Endodermal cell (in vitro differentiated cells): Measurements from ENCODE around the gene RAB20. TPM values are rescaled to one million over a fixed set of nuclear protein-coding genes. Genes with fewer than 3 reads are reported as not detected.

ENCODE experiments used
- DNase-seq: peaks from one replicate; pipeline ENCODE4 v3.0.0-alpha.2; 2017
- H3K27ac ChIP-seq: 2 replicates; pipeline ENCODE4 v1.5.1; 2013; ENCODE audit warnings: mild to moderate bottlenecking, low read depth, low read length, moderate library complexity
- H3K27me3 ChIP-seq: 2 replicates; pipeline ENCODE4 v1.6.1; 2013; ENCODE audit warnings: mild to moderate bottlenecking, low read length, moderate library complexity; ENCODE audit not compliant: insufficient read depth, control insufficient read depth, poor library complexity, severe bottlenecking
- H3K36me3 ChIP-seq: 2 replicates; pipeline ENCODE4 v1.7.0; 2013; ENCODE audit warnings: mild to moderate bottlenecking, low read length, moderate library complexity; ENCODE audit not compliant: control insufficient read depth, insufficient read depth
- H3K4me1 ChIP-seq: one replicate; pipeline ENCODE4 v1.7.0; 2013; ENCODE audit warnings: low read length; ENCODE audit not compliant: control insufficient read depth, insufficient read depth
- H3K4me3 ChIP-seq: 2 replicates; pipeline ENCODE4 v1.5.1; 2013; ENCODE audit warnings: mild to moderate bottlenecking, low read length, moderate library complexity
- H3K9ac ChIP-seq: 2 replicates; pipeline ENCODE4 v1.6.1; 2013; ENCODE audit warnings: mild to moderate bottlenecking, low read length, moderate library complexity; ENCODE audit not compliant: poor library complexity, severe bottlenecking; ENCODE audit errors: extremely low read depth
- H3K9me3 ChIP-seq: 2 replicates; pipeline ENCODE4 v1.6.1; 2013; ENCODE audit warnings: mild to moderate bottlenecking, low read length, moderate library complexity; ENCODE audit not compliant: control insufficient read depth
- H3K27ac Mint-ChIP-seq: 2 replicates; pipeline ENCODE4 v1.8.0; 2020; ENCODE audit warnings: mixed read lengths
- H3K27me3 Mint-ChIP-seq: 2 replicates; pipeline ENCODE4 v1.8.0; 2021; ENCODE audit warnings: mild to moderate bottlenecking, mixed read lengths; ENCODE audit not compliant: insufficient read depth
- H3K36me3 Mint-ChIP-seq: 2 replicates; pipeline ENCODE4 v1.8.0; 2020; ENCODE audit warnings: low read depth, mixed read lengths
- H3K4me1 Mint-ChIP-seq: 2 replicates; pipeline ENCODE4 v1.8.0; 2020; ENCODE audit warnings: mixed read lengths
- H3K4me3 Mint-ChIP-seq: 2 replicates; pipeline ENCODE4 v1.8.0; 2020; ENCODE audit warnings: mild to moderate bottlenecking, moderate library complexity, mixed read lengths
- H3K9me3 Mint-ChIP-seq: 2 replicates; pipeline ENCODE4 v1.8.0; 2020; ENCODE audit warnings: mild to moderate bottlenecking, mixed read lengths
- WGBS, 2 experiments: methylation state at CpG; one replicate each; pipeline versions ENCODE4 v1.1.5 to v1.1.7; 2013; ENCODE audit warnings: missing lambda C conversion rate in 2 of 2, mixed read lengths in 1 of 2; ENCODE audit not compliant: insufficient coverage in 1 of 2, insufficient read length in 1 of 2; 5-methylcytosine and 5-hydroxymethylcytosine counted together
- total RNA-seq, 2 donors: library from RNA; stranded (reverse); fragmentation: NEBNext Ultra II Directional in 1 of 2; extraction: Animal tissue kit (Norgen Biotek cat#: 25700) in 1 of 2; gene quantifications; 2 replicates in 1 of 2; 3 replicates in 1 of 2; pipeline ENCODE4 v1.2.1, GENCODE V29; 2021
- TF ChIP-seq, protein P1 (sequence below): fragments of 200-600 bp; sonication (generic); conservative IDR thresholded peaks from 2 replicates; pipeline ENCODE4 v1.5.0; 2021; ENCODE audit warnings: antibody characterized with exemption, mild to moderate bottlenecking

Gene RAB20
- total RNA-seq, 2 donors from 2014 or later: 12.6 to 14.2 TPM

DNA sequence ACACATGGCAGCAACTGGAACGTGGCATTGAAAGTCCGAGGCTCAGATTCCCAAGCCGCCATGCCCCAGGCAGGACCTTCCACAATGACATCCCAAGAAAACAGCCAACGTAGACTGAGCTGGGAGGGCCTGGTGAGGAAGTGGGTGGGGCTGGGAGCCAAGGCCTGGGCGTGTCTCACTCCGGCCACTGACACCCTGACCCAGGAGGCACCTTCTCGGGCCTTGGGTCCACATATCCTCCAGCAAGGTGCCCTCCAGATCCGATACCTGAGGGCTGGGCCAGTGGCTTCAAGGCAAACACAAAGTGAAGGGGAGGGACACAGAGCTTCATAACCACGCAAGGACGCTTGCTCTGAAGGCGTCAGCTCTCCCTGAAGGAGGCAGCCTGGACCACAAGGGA is 43.0 kb downstream of the RAB20 start:
- TF ChIP-seq, protein P1, sequence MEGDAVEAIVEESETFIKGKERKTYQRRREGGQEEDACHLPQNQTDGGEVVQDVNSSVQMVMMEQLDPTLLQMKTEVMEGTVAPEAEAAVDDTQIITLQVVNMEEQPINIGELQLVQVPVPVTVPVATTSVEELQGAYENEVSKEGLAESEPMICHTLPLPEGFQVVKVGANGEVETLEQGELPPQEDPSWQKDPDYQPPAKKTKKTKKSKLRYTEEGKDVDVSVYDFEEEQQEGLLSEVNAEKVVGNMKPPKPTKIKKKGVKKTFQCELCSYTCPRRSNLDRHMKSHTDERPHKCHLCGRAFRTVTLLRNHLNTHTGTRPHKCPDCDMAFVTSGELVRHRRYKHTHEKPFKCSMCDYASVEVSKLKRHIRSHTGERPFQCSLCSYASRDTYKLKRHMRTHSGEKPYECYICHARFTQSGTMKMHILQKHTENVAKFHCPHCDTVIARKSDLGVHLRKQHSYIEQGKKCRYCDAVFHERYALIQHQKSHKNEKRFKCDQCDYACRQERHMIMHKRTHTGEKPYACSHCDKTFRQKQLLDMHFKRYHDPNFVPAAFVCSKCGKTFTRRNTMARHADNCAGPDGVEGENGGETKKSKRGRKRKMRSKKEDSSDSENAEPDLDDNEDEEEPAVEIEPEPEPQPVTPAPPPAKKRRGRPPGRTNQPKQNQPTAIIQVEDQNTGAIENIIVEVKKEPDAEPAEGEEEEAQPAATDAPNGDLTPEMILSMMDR: no peak
- Histone ChIP-seq H3K27me3 (no peaks in the 10 kb centered on the region), H3K4me1 (no peaks in the 10 kb centered on the region), H3K9ac (no peak overlapping the region), H3K9me3 (no peaks in the 10 kb centered on the region), H3K36me3 (peaks cover 27% of the 10 kb centered on the region), H3K27ac (no peak overlapping the region), H3K4me3 (no peak overlapping the region)
- Mint-ChIP-seq H3K27ac (peak overlapping the region; percentile 26), H3K4me1 (no peaks in the 10 kb centered on the region), H3K9me3 (no peaks in the 10 kb centered on the region), H3K36me3 (peaks cover 29% of the 10 kb centered on the region), H3K27me3 (no peaks in the 10 kb centered on the region), H3K4me3 (no peak overlapping the region)
- 91 to 100% methylated on average over 3 to 11 of the region's 11 CpGs for WGBS, 2 experiments
- no peak for DNase-seq

DNA sequence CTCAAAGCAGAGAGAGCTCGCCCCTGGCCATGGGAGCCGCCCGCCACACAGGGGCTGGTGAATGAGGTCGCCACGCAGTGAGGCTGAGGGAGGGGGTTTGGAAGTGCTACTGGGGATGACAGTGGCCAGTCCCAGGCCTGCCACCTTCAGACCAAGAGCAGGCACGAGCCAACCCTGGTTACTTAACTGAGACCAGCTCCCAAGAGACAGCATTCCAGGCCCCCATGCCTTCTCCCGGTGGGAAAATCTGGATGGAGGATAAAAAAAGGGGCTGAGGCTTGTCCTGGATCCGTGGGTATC is 43.3 kb downstream of the RAB20 start:
- Histone ChIP-seq H3K9me3 (no peaks in the 10 kb centered on the region), H3K27me3 (no peaks in the 10 kb centered on the region), H3K27ac (no peak overlapping the region), H3K9ac (no peak overlapping the region), H3K4me3 (no peak overlapping the region), H3K36me3 (peaks cover 30% of the 10 kb centered on the region), H3K4me1 (no peaks in the 10 kb centered on the region)
- peak overlapping the region; percentile 26 for H3K27ac Mint-ChIP-seq
- peaks cover 28% of the 10 kb centered on the region for H3K36me3 Mint-ChIP-seq
- no peak overlapping the region for H3K4me3 Mint-ChIP-seq
- H3K4me1 Mint-ChIP-seq: no peaks in the 10 kb centered on the region
- TF ChIP-seq, protein P1: peak; percentile 10
- no peak for DNase-seq
- no peaks in the 10 kb centered on the region for H3K27me3 Mint-ChIP-seq
- 85 to 93% methylated on average over 2 to 8 of the region's 8 CpGs for whole genome bisulfite sequencing, 2 experiments
- no peaks in the 10 kb centered on the region for H3K9me3 Mint-ChIP-seq

DNA sequence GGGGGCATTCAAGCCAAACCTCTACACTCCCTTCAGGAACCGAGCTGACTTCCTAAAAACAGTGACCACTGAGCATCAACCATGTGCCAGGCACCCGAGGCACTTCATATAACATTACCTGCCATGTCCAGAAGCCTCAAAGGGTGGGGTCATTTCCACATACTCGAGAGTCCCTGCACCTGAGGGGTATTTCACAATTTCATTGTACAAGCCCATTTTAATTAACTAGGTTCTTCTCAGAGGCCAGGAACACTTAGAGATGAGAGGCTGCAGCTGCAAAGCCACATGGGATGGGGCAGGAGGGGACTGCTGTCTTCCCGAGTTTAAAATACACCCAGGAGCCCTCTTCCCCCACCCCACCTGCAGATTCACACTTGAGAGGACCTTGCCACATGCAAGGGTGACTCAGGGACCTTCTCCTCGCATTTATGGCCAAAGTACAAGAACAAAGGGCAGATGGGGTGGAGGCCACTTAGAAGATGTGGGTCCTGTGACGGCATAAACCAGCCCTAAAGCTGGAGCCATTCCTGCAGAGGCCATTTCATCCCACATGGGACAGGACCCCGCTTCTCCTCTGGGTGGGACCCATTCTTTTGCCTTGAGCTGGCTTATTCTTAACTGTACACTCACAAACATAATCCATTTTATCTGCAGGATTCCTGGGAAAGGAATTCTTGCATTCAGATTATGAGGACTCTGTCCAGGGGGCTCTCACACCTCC is 43.9 kb downstream of the RAB20 start:
- Histone ChIP-seq H3K4me1 (no peaks in the 10 kb centered on the region), H3K9ac (no peak overlapping the region), H3K36me3 (peaks cover 33% of the 10 kb centered on the region), H3K4me3 (no peak overlapping the region), H3K27ac (no peak overlapping the region), H3K27me3 (no peaks in the 10 kb centered on the region), H3K9me3 (no peaks in the 10 kb centered on the region)
- Mint-ChIP-seq H3K36me3 (peaks cover 28% of the 10 kb centered on the region), H3K9me3 (no peaks in the 10 kb centered on the region), H3K27ac (no peak overlapping the region), H3K27me3 (no peaks in the 10 kb centered on the region), H3K4me1 (no peaks in the 10 kb centered on the region), H3K4me3 (no peak overlapping the region)
- 84 to 94% methylated on average over 5 to 7 of the region's 7 CpGs for WGBS, 2 experiments
- TF ChIP-seq, protein P1: no peak
- no peak for DNase-seq
